Right ventricle myocardium inferior (tissue), 1 donor: Measurements from ENCODE around the gene NT5C3A. TPM values are rescaled to one million over a fixed set of nuclear protein-coding genes. Genes with fewer than 3 reads are reported as not detected.

Experiments used
- total RNA-seq: library from RNA; stranded (reverse); fragmentation: NEBNext Ultra II Directional; extraction: Animal tissue kit (Norgen Biotek cat#: 25700); gene quantifications from one replicate; pipeline ENCODE4 v1.2.1, GENCODE V29; 2021
- donor health status: DM: no; HTN: yes; CAD: no; lungs with severe emphysema.

Gene NT5C3A
- total RNA-seq, 1 donor from 2014 or later: 25.5 TPM

Other genes starting within 250 kb of the NT5C3A start
- gene KBTBD2, start 171.0 kb downstream of the NT5C3A start, total RNA-seq: 27.0 TPM
- 124 TPM for gene FKBP9, start 105.3 kb downstream of the NT5C3A start, total RNA-seq
- gene RP9, start 46.6 kb upstream of the NT5C3A start, total RNA-seq: 20.0 TPM
- 10.2 TPM for gene BBS9, start 66.8 kb upstream of the NT5C3A start, total RNA-seq